Osteoblast (primary cell): ENCODE data around the gene NHERF2. TPM values are rescaled to one million over a fixed set of nuclear protein-coding genes. Genes with fewer than 3 reads are reported as not detected.

Source experiments
- DNase-seq: peaks from one replicate; pipeline ENCODE4 v3.0.0; 2011; ENCODE audit warnings: low spot score, mixed read lengths; ENCODE audit not compliant: insufficient read length; ENCODE audit errors: missing footprints
- H2AFZ ChIP-seq: 2 replicates; pipeline ENCODE4 v1.6.0; 2011; ENCODE audit warnings: mild to moderate bottlenecking, low read length
- H3K27ac ChIP-seq: 2 replicates; pipeline ENCODE4 v1.5.1; 2011; ENCODE audit warnings: mild to moderate bottlenecking, low read depth, low read length, moderate library complexity
- H3K27me3 ChIP-seq: 2 replicates; pipeline ENCODE4 v1.6.0; 2012; ENCODE audit warnings: mild to moderate bottlenecking, control low read depth, inconsistent platforms, low read length, moderate library complexity; ENCODE audit not compliant: insufficient read depth
- H3K36me3 ChIP-seq: 2 replicates; pipeline ENCODE4 v1.5.1; 2011; ENCODE audit warnings: mild to moderate bottlenecking, low read length, control low read depth, moderate library complexity; ENCODE audit not compliant: insufficient read depth
- H3K4me1 ChIP-seq: 2 replicates; pipeline ENCODE4 v1.5.1; 2011; ENCODE audit warnings: mild to moderate bottlenecking, low read length, control low read depth, moderate library complexity; ENCODE audit not compliant: insufficient read depth
- H3K4me2 ChIP-seq: 2 replicates; pipeline ENCODE4 v1.6.0; 2011; ENCODE audit warnings: mild to moderate bottlenecking, low read length; ENCODE audit not compliant: insufficient read depth
- H3K4me3 ChIP-seq: fragments of 200-600 bp; sonication (generic); 3 replicates; pipeline ENCODE4 v1.5.1; 2012; ENCODE audit warnings: mild to moderate bottlenecking, low read length, inconsistent platforms; ENCODE audit not compliant: insufficient read depth
- H3K79me2 ChIP-seq: 2 replicates; pipeline ENCODE4 v1.6.0; 2012; ENCODE audit warnings: mild to moderate bottlenecking, low read length, control low read depth, inconsistent platforms; ENCODE audit not compliant: insufficient read depth
- H3K9me3 ChIP-seq: 2 replicates; pipeline ENCODE4 v1.5.1; 2011; ENCODE audit warnings: low read depth, low read length, control low read depth
- H4K20me1 ChIP-seq: 2 replicates; pipeline ENCODE4 v1.6.0; 2012; ENCODE audit warnings: mild to moderate bottlenecking, low read length, control low read depth; ENCODE audit not compliant: insufficient read depth
- total RNA-seq: library from RNA; depleted of rRNA; stranded (reverse); fragments of >200 nt; gene quantifications from 2 replicates; pipeline ENCODE4 v1.2.3, GENCODE V29; 2012
- TF ChIP-seq, protein P1 (sequence below): IDR thresholded peaks from 2 replicates; pipeline ENCODE4 v1.5.1; 2011; ENCODE audit warnings: mild to moderate bottlenecking, low read depth, low read length, moderate library complexity; ENCODE audit errors: extremely low read depth

The NHERF2 gene
- total RNA-seq, 1 donor, result 33.7 TPM

DNA sequence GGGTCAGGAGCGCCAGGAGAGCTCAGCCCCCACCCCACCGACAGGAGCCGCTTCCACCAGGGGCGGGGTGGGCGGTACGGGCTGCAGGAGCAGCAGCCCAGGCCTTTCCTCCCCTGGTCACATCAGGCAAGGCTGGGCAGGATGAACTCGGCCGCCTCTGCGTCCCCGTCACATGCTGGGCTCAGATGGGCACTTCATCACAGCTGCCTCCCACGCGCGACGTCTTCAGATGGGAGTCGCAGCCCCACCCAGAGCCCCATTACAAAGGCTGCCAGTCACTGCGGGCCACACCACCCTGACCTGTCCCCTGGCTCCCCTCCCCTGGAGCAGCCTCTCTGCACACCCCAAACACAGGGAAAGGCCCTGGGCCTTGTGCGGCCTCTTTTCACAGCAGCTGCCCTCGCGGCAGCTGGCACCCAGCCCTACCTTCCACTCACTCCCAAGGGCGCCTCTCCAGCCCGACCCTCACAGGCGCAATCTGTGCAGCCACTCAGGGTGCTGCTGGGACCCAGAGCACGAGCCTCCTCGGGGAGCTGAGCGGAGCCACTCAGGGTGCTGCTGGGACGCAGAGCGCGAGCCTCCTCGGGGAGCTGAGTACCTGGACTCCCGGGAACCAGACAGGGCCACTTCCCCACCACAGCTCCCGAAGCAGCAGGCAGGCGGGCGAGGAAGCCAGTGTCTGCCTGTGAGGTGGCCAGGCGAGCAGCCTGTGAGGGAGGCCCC lies 21.7 kb upstream of the NHERF2 start:
- no peak overlapping the region for H2AFZ ChIP-seq
- no peak overlapping the region for H3K4me2 ChIP-seq
- H3K27ac ChIP-seq, result no peak overlapping the region
- H4K20me1 ChIP-seq, result peaks cover 71% of the 10 kb centered on the region
- no peak overlapping the region for H3K4me3 ChIP-seq
- H3K9me3 ChIP-seq, result no peaks in the 10 kb centered on the region
- TF ChIP-seq, protein P1, sequence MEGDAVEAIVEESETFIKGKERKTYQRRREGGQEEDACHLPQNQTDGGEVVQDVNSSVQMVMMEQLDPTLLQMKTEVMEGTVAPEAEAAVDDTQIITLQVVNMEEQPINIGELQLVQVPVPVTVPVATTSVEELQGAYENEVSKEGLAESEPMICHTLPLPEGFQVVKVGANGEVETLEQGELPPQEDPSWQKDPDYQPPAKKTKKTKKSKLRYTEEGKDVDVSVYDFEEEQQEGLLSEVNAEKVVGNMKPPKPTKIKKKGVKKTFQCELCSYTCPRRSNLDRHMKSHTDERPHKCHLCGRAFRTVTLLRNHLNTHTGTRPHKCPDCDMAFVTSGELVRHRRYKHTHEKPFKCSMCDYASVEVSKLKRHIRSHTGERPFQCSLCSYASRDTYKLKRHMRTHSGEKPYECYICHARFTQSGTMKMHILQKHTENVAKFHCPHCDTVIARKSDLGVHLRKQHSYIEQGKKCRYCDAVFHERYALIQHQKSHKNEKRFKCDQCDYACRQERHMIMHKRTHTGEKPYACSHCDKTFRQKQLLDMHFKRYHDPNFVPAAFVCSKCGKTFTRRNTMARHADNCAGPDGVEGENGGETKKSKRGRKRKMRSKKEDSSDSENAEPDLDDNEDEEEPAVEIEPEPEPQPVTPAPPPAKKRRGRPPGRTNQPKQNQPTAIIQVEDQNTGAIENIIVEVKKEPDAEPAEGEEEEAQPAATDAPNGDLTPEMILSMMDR, result no peak
- DNase-seq, result no peak
- peaks cover 33% of the 10 kb centered on the region for H3K36me3 ChIP-seq
- H3K4me1 ChIP-seq, result peaks cover 25% of the 10 kb centered on the region
- no peaks in the 10 kb centered on the region for H3K27me3 ChIP-seq
- peaks cover 87% of the 10 kb centered on the region for H3K79me2 ChIP-seq

GRCh38 chr16:2005646-2006045 lies 21.1 kb upstream of the NHERF2 start:
- Histone ChIP-seq H3K9me3 (no peaks in the 10 kb centered on the region), H3K4me1 (peaks cover 31% of the 10 kb centered on the region), H3K79me2 (peaks cover 94% of the 10 kb centered on the region), H3K4me2 (no peak overlapping the region), H3K27me3 (no peaks in the 10 kb centered on the region), H3K36me3 (peaks cover 28% of the 10 kb centered on the region), H4K20me1 (peaks cover 71% of the 10 kb centered on the region), H3K27ac (no peak overlapping the region), H2AFZ (no peak overlapping the region), H3K4me3 (no peak overlapping the region)
- DNase-seq, result no peak
- TF ChIP-seq, protein P1, result no peak

DNA sequence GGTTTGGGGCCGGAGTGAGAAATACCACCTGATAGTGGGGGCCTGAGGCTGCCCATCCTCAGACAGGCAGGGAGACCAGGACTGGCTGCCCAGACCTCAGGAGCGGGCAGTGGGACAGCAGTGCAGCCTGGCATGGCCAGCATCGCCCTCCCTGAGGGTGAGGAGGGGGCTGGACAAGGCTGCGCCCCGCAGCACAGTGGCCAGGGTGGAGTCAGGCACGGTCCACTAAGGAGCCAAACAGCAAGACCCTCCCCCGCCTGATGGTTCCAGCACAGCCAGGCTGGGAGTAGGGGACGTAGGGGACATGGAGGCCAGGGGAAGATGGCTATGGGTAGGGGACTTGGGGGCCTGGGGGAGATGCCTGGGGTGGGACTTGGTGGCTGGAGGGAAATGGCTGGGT lies 20.4 kb upstream of the NHERF2 start:
- Histone ChIP-seq H4K20me1 (peaks cover 71% of the 10 kb centered on the region), H3K9me3 (no peaks in the 10 kb centered on the region), H3K4me1 (peaks cover 32% of the 10 kb centered on the region), H3K27ac (no peak overlapping the region), H2AFZ (no peak overlapping the region), H3K4me3 (no peak overlapping the region), H3K4me2 (no peak overlapping the region), H3K27me3 (no peaks in the 10 kb centered on the region), H3K36me3 (peaks cover 22% of the 10 kb centered on the region), H3K79me2 (peaks cover 91% of the 10 kb centered on the region)
- no peak for DNase-seq
- TF ChIP-seq, protein P1, result no peak

DNA sequence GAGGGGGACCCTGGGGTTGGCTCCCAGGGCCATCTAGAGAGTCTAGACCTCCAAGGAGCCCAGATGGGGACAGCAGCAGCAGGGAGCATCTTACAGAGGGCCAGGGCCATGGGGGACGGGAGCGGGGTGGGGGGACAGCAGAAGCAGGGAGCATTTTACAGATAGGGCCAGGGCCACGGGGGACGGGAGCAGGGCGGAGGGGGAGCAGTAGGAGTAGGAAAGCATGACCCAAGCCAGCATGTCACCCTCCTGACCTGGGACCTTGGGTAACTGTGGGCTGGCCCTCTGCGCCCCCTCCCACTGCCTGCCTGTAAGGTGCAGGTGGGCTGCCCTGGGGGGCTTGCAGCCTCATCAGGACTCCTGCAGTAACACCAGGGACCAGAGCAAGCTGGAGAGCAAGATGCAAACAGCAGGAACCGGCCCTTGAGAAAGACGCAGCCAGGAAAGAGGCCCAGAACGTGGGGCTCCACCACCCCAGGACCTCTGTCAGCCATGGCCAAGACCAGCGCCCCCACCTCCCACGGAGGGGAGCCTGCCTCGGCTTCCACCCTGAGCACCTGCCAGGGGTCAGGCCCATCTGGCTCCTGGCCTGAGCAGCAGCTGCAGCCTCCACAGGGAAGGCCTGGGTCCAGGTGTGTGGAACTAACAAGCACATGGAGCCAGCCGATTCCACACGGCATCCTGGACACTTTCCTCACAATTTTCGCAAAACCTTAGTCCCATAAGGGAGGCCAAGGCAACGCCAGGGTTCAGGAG lies 19.4 kb upstream of the NHERF2 start:
- Histone ChIP-seq H3K4me3 (peak overlapping the region; percentile 82), H3K79me2 (peaks cover 82% of the 10 kb centered on the region), H3K9me3 (no peaks in the 10 kb centered on the region), H3K27ac (peak overlapping the region; percentile 57), H3K4me2 (peak overlapping the region; percentile 96), H3K27me3 (no peaks in the 10 kb centered on the region), H2AFZ (no peak overlapping the region), H4K20me1 (peaks cover 67% of the 10 kb centered on the region), H3K4me1 (peaks cover 32% of the 10 kb centered on the region), H3K36me3 (peaks cover 13% of the 10 kb centered on the region)
- DNase-seq, result no peak
- TF ChIP-seq, protein P1, result no peak
